ENCODE measurements around the gene CRB2.

DNA sequence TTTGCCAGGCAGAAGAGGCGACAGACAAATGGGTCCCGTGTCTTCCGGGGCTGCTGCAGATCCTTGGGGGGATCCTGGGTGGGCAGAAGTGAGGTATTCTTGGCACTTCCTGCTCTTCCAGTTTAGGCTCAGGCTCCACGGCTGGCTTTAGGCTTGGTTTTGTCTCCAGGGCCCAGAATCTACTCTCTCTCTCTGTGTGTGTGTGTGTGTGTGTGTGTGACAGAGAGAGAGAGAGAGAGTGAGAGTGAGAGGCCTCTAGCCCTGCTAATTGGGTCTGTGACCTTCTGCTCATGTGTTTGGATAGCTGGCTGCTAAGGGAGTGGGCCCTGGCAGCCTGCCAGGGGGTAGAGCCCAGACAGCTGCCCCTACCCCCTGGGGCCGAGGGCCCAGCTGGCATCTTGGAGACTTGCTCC, 39.3 kb downstream of the CRB2 start:
- TF ChIP-seq, protein P1, sequence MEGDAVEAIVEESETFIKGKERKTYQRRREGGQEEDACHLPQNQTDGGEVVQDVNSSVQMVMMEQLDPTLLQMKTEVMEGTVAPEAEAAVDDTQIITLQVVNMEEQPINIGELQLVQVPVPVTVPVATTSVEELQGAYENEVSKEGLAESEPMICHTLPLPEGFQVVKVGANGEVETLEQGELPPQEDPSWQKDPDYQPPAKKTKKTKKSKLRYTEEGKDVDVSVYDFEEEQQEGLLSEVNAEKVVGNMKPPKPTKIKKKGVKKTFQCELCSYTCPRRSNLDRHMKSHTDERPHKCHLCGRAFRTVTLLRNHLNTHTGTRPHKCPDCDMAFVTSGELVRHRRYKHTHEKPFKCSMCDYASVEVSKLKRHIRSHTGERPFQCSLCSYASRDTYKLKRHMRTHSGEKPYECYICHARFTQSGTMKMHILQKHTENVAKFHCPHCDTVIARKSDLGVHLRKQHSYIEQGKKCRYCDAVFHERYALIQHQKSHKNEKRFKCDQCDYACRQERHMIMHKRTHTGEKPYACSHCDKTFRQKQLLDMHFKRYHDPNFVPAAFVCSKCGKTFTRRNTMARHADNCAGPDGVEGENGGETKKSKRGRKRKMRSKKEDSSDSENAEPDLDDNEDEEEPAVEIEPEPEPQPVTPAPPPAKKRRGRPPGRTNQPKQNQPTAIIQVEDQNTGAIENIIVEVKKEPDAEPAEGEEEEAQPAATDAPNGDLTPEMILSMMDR (IDR thresholded peaks at IDR 0.05) = no peak
- no peak for TF ChIP-seq POLR2AphosphoS5 (IDR thresholded peaks at IDR 0.05; ENCODE audit: insufficient read depth in 1 of 2, low read depth in 1 of 2)
- TF ChIP-seq POLR2A (IDR thresholded peaks at IDR 0.05) = no peak
